ENCODE measurements around the gene ATP8B4.
"Not testable (repeated sequence)": the region's sequence is repeated elsewhere in the genome, so short reads cannot be mapped to it uniquely, and the experiment has no call there.

Gene ATP8B4

DNA sequence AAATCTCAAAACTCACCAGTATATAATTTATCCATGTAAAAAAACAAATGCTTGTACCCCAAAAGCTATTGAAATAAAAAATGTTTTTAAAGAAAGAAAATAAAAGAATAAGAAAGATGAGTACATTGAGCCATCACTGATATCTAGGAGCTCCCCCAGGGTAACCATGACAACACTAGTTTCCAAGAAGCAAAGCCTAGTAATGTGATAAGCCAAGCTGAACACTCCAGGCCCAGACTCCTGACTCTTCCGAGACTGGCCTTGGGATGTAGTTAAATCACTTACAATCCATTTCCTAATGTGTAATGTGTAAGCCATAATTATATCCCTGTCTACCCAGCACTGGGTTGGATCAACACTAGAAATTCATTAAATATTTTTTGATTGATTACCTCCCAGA is 21.1 kb upstream of the ATP8B4 start:
- no peak for DNase-seq

DNA sequence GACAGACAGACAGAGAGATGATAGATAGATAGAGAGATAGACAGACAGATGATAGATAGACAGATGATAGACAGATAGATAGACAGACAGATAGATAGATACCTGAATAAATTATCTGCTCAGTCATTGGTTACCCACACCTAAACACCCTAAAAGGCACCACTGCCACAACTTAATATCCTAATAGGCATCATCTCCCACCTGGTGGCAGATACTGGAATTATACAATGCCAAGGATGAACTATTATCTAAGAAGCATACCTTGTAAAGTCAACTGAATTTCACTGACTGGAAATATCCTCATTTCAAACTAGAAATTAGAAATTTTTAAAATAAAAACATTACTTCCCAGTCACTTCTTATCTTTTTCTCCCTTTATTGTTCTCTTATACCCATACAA is 19.4 kb upstream of the ATP8B4 start:
- no peak for DNase-seq

DNA sequence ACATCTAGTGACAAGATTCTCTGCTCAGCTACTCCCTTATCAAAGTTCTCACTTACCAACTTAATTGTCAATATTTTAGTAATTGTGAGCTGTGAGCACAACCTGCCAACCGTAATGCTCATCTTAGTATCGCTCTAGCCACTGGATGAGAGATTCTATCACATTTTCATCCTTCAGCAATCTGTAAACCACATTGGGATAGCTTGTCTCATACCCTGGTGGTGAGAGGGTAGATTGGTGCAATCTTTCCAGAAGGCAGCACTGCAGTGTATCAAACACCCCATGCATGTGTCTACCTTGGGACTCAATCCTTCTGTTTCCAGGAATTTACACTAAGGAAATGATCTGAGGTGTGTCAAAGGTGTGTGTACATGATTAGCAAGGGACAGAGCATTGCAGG is 18.9 kb upstream of the ATP8B4 start:
- DNase-seq = no peak

DNA sequence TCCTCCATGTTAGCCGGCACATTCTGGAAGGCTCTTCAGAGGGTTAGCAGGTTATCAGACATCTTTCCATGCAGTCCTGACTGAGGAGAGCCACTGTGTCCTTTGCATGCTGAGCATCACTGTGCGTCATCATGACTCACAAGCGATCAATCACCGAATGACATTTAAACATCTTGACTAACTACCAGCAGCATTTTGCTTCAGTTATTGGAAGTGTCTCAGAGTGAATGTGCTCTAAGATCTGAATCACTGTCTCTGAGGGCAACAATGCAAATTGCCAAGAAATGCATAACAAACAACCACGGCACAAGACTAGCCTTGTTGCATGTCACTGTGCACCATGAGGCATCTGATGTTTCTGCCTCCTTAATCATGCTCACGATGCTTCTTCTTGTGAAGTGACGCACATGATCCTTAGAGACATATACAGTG is 18.3 kb upstream of the ATP8B4 start:
- no peak for DNase-seq

DNA sequence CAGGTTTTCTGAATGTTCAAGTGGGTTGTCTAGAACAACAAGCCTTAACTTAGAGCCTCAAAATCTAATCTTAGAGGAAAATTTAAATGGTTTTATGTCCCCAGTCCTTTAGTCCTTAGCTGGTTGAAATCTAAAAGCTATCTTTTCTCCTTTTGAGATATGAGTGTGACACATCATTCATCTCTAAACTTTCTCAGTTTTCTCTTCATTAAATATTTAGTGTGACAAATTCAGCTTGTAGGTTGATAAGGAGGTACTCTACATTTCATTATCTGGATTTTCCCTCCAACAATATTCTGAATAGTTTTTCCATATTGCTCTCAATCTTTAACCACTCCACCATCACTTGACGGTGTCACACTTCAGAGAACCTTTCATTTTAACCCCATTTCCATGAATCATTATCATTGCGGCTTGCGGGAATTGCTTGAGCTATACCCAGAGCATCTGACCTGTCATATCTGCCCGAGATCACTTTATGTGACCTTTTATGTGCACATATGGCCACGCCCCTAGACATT is 16.1 kb upstream of the ATP8B4 start:
- DNase-seq = no peak

DNA sequence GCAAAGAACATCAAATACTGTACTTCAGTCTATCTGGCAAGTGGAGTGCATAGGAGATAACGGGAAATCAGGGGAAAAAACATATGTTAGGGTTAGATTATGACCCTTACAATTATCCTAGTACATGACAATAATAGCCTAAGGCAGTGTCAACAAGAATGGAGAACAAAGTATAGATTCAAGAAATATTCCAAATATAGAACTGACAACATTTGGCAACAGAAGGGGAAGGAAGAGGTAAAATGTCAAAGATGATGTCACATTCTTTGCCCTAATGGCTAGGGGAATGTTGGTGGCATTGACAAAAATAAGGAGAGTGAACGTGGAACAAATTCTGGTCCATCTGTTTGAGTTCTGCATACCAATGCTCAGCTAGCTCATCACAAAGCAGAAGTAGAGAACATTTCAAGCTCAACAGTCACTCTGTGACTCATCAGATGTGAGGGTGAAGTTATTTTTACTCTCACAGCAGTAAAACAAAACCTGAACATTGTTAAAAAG is 15.5 kb upstream of the ATP8B4 start:
- DNase-seq = peak in 1 of 2 donors; percentile 70

DNA sequence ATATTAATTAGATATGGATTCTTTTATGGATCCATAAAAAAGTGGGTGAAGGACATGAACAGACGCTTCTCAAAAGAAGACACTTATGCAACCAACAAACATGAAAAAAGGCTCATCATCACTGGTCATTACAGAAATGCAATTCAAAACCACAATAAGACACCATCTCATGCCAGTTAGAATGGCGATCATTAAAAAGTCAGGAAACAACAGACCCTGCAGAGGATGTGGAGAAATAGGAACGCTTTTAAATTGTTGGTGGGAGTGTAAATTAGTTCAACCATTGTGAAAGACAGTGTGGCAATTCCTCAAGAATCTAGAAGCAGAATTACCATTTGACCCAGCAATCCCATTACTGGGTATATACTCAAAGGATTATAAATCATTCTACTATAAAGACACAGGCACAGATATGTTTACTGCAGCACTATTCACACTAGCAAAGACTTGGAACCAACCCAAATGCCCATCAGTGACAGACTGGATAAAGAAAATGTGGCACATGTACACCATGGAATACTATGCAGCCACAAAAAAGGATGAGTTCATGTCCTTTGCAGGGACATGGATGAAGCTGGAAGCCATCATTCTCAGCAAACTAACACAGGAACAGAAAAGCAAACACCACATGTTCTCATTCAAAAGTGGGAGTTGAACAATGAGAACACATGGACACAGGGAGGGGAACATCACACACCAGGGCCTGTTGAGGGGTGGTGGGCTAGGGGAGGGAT is 13.4 kb upstream of the ATP8B4 start:
- not testable (repeated sequence) for DNase-seq

DNA sequence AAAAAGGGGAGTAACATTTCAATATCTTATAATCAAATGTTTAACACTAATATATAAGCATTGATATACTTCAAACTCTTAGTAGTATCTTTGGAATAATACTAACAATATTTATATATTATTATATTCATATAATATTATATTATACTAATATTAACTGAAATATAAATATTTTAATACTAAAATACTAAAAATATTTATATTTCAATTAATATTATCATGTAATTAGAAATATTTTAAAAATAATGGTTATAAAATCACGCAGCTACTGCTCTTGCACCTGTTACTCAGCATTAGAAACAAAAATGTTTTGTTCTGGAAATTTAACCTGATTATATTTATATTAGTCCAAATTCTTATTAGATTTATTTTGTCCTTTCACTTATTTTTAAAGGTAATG is 12.6 kb upstream of the ATP8B4 start:
- no peak for DNase-seq

DNA sequence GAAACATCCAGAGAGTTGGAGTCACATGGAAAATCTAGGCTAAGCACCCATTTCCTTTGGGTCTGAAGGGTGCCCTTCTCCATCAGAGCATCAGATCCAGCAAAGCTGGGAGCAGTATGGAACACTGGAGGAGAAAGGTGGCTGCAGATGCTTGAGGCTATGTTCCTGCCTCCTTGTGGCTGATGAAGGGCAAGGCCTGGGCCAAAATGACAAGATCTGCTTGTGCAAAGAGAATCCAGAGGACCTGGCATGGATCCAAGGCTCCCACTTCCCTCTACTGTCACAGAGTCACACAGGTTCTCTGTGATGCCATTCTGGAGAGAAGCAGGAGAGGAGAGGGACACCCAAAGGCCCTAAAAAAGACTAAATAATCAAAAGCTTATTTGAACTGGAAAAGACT is 9.2 kb upstream of the ATP8B4 start:
- DNase-seq = peak in 1 of 2 donors; percentile 19

DNA sequence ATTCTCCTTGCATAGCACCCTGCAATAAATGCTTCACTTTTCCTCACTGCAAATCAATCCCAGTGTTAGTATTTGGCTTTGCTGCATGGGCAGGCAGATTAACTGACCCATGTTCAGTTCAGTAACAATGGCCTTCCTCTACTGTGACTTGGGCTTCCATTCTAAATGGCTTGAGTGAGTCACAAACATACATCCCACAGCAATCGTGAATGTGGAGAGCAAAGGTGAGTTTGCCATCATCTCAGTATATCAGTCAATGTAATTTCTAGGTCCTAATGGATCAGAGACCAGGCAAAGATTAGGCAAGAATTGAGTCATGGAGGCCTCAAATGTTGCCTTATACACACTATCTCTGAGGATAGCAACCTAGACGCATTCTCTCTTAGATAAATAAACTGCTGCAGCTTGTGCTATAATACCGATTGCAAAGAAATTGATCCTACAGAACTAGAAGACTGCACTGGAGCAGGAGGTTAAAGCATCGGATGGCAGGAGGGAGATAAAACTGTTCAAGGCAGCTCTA is 8.3 kb upstream of the ATP8B4 start:
- DNase-seq = no peak

DNA sequence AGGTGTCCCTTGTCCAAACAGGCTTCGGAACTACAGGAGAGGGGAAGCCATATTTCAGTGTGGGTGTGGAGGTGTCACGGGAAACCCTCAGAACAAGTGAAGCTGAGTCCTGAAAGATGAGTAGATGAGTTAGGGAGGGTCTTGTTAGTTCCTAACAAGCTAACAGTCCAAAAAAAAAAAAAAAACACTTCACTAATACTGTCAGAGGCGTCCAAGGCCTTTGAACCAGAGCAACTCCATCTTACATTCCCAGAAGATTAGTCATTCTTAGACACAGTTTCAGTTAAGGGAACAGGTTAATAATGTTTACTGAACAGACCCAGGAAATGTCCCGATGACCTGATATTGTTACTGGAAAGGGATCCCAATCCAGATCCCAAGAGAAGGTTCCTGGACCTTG is 7.0 kb upstream of the ATP8B4 start:
- no peak for DNase-seq

DNA sequence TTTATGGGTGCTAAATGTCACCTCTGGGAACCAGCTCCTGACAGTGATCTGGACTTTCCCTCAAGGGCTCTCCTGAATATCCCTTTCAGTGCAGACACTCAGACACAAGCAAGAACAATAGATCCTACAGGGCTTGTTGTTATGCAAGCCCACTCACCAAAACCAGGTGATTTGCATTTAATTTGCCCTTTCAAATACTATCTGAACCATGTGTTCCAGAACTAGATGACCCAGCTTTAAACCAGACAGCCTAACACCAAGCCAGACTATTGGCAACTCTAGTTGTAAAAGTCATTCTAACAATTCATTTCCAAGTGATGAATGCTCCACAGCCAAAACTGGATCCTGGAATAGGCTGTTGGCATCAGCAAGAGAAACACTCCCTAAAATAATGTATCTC is 5.6 kb upstream of the ATP8B4 start:
- DNase-seq = no peak

DNA sequence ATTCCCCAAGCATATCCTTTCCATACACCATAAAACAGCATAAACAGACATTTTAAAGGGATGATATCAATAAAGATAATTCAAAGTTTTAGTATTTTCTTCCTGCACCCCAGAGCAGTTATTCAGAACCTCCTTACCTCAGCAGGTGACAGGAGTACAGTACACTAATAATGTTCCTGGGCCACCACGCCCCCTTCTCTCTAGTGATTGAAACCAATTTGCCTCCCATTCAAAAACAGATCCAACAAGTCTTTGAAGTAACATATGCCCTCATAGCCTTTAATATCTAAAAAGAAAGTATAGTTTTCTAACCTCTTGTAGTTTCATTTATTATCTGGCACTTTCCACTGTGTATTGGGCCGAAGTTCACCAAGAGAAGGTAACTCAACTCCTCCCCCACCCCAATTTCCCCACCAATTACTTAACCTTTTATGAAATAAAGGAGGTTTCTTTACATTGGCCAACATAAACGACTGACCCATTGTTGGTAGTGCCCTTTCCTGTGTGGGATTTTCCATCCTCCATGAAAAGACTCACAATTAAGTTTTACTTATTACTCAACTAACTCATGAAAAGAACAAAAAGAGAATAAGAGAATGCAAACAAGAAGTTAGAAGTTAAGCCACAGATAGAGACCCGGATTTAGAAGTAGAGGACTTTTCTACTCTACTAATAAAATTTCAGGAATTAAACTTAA is 5.0 kb upstream of the ATP8B4 start:
- no peak for DNase-seq

DNA sequence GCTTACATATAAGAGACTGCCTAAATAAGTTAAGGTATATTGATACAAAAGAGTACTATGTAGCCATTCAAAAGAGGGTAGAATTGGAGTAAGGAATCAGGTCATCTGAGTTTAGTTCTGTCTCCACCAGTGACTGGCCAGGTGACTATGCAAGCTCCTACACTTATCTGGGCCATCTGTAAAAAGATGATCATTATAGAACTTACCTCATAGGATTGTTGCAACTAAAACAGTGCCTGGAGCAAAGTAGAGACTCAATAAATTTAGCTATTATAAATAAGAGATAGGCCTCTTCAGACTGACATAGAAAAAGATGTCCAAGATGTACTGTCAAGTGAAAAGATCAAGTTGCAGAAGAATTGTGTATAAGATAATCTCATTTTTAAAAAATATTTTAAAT is 1.7 kb upstream of the ATP8B4 start:
- no peak for DNase-seq

DNA sequence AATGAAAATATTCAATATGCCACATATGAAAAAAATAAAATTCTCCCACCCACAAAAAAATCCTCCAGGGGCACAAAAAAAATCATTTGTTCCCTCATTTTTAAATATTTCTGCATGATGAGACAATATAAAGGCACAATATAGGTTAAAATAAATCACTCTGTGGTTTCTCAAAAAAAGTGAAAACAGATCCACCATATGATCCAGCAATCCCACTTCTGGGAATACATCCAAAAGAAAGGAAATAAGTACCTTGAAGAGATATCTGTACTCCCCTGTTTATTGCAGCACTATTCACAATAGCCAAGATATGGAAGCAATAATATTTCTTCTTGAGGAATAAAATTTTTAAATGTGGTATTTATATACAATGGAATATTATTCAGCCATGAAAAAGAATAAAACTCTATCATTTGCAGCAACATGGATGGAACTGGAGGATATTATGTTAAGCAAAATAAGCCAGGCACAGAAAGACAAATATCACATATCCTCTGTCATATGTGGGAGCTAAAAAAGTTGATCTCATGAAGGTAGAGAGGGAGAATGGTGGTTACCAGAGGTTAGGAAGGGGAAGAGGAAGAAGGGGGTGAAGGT is 1.5 kb downstream of the ATP8B4 start:
- DNase-seq = no peak

DNA sequence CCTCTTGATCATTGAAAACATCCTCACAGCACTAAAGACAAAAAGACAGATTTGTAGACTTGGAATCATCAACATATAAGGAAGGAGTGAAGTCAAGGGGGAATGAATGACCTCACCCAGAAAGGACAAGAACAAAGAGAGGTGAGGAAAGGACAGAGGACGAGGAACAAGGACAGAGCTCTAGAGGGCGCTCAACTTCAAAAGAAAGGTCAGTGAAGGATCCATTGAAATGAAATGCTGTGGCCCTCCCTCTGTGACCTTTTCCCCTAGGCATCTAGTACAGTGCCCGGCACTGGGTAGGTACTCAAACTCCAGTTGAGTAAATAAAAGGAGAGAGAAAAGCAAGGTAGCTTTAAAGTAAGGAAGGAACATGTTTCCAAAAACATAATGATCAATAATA is 2.6 kb downstream of the ATP8B4 start:
- DNase-seq = no peak

DNA sequence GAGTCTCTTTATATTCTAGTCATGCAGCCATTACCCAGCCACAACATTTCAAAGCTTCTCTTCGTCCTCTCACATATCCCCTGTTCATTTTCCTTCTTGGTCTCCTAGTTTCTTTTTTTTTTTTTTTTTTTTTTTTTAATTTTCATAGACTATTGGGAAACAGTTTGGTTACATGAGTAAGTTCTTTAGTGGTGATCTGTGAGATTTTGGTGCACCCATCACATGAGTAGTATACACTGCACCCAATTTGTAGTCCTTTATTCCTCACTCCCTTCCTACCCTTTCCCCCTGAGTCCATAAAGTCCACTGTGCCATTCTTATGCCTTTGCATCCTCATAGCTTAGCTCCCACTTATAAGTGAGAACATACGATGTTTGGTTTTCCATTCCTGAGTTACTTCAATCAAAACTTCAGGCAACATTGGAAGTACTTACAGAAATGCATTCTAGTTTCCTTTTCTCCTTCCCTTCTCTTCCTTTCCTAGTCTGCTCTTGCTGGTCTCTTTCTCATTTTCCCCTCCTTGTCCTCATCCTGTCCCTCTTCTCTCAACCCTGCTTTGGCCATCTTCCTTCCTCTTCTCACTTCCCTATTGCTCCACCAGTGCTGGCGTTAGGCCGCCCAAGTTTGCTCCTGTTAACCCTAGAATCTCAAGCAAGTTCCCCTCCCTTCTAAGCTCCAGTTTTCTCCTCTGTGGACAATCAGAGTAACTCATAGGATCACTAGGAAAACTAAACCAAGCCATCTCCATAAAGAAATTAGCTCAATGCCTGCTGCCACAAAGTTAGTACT is 4.8 kb downstream of the ATP8B4 start:
- DNase-seq = peak in 1 of 2 donors; percentile 16

DNA sequence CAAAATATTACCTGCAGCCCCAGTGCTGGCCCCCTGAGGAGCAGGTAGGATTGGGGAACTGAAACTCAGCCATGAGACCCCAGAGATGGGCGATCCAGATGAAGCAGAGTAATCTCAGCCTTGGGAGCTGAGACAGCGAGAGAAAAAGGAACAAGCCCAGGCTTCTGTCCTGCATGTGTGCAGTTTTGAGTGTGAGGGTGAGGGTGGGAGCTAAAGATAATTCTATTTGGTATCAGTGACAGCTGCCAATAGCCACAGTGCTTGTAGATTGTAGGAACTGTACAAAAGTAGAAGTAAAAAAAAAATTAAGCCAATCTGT is 5.9 kb downstream of the ATP8B4 start:
- DNase-seq = peak in 1 of 2 donors; percentile 28

DNA sequence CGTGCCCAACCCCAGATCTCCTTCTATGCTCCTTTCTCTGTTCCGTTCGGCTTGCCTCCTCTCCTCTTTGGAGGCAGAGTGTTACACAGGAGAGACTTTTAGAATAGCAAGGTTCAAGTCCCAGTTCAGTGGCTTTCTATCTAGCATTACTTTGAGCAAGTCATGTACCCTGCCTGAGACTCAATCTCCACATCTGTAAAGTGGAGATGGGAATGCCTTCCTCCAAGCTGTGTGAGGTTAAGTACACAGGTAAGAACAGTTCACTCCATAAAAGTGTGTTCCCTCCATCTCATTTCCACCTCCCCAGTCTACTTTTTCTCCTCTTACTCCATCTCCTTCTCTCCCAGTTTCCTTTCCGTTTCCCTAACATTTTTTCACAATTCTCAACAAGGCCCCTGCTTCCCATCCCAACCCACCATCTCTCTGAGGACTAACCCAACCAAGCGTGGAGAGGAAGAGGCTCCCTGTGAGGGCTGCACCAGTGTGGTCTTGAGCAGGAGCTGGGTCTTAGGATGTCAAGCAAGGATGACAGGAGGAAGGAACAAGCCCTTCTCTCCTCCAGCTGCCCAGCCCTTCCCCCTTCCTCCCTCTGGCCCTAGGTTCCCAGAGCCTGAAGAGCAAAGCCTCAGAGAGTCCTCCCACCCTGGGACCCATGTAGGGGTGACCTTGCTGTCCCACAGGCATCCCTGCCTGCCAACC is 6.4 kb downstream of the ATP8B4 start:
- DNase-seq = no peak

DNA sequence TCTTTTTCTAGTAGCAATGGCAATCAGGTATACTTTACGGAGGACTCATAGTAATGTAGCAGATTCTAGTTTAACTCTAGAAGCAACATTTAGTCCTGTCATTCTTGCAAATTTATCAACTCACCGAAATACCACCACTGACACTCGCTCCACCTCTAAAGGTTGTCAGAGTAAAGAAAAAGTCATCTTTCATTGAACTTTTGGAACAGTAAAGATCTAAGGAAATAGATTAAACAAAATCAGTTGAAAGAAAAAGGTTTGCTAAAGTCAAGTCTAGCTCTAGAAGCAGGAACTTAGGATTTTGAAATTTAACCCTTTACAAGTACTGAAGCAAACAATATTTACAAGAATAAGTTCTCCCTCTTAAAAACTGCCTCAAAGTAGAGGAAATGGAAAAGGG is 8.7 kb downstream of the ATP8B4 start:
- no peak for DNase-seq

DNA sequence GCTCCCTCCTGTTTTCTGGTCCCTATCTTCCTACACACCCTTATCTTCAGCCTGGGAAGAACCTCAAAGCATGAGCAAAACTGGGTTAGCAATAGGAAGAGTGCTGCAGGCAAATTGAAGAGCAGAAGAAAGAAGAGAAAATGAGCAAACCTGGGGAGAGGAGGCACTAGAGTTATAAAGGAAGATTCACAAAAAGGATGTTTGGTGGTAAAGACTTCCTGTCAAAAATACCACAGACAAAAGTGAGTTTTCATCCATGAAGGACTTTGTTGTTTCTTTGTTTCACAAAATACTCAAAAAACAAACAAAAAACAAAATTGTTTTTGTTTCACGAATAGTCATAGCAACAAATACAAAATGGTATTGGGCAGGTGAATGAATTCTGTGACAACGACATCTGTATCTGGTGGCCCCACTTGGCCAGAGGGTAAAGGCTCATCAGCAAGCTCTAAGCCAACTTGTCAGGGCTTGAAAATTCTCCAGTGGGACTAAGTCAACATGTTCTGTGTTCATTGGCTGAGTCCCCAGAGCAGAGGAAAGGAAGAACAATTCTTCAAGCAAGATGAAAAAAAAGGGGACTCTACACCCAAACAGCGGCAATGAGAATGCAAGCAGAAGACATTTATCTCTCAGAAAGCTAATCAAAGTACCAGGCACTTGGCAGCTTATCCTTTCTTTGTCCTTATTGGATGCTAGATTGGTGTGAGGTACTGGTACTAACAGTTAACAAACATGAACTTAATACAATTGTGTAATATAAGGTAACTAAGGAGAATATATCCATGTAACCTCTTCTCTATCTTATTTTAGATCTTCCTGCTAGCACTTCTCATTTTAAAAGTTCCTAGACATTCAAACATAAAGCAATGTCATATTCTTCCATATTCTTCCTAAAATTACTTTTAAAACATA is 9.7 kb downstream of the ATP8B4 start:
- DNase-seq = no peak

Data from hippocampal formation (tissue), 2 donors.